IMR-90 (cell line): Measurements from ENCODE around the gene RPAP2. TPM values are rescaled to one million over a fixed set of nuclear protein-coding genes. Genes with fewer than 3 reads are reported as not detected.
A peak's percentile ranks its signal among the peaks of the same experiment; 100 is the strongest.
"Not testable (repeated sequence)": the region's sequence is repeated elsewhere in the genome, so short reads cannot be mapped to it uniquely, and the experiment has no call there.

Experiments
- ATAC-seq: fragments of 200-7000 bp; cut with Tn5 transposase; 2 replicates; pipeline ENCODE4 v1.9.1; 2020; ENCODE audit warnings: low read depth, mild to moderate bottlenecking, moderate library complexity
- BruUV-seq: library from RNA; stranded (reverse); fragments of 400-500 nt; replicated peaks from 2 replicates; lab custom pipeline; 2021; lab: Mats Ljungman, UMichigan
- CTCF ChIA-PET: fragments of 300-600 bp; formaldehyde crosslinking; extraction: SDS; loops from one replicate; lab custom pipeline; 2021; ENCODE audit warnings: antibody characterized with exemption; lab: Yijun Ruan, JAX
- POLR2A ChIA-PET: fragments of 300-600 bp; sonication (Branson Sonifier 250); formaldehyde crosslinking; loops from one replicate; lab custom pipeline; 2022; ENCODE audit warnings: antibody characterized with exemption; ENCODE audit not compliant: unreplicated experiment; lab: Charles Lee
- DNase-seq: peaks from one replicate; pipeline ENCODE4 v3.0.0; 2013
- H2AFZ ChIP-seq: replicated peaks from 2 replicates; pipeline ENCODE3; 2013; ENCODE audit warnings: low read length, mild to moderate bottlenecking; ENCODE audit not compliant: poor library complexity
- H2AK5ac ChIP-seq: 2 replicates; pipeline ENCODE4 v1.6.1; 2013; ENCODE audit warnings: low read depth, low read length, inconsistent platforms
- H2AK9ac ChIP-seq: replicated peaks from 2 replicates; pipeline ENCODE3; 2013; ENCODE audit warnings: mild to moderate bottlenecking, low read depth, low read length, moderate library complexity; ENCODE audit not compliant: poor library complexity
- H2BK120ac ChIP-seq: 2 replicates; pipeline ENCODE4 v1.6.1; 2013; ENCODE audit warnings: low read depth, low read length, inconsistent platforms
- H2BK15ac ChIP-seq: 3 replicates; pipeline ENCODE4 v1.6.1; 2013; ENCODE audit warnings: low read depth, low read length, inconsistent platforms
- H2BK20ac ChIP-seq: 2 replicates; pipeline ENCODE4 v1.6.1; 2013; ENCODE audit warnings: low read depth, mild to moderate bottlenecking, inconsistent platforms, low read length, moderate library complexity
- H2BK5ac ChIP-seq: 2 replicates; pipeline ENCODE4 v1.6.1; 2013; ENCODE audit warnings: mild to moderate bottlenecking, low read depth, low read length, inconsistent platforms; ENCODE audit not compliant: poor library complexity, severe bottlenecking
- H3K14ac ChIP-seq: replicated peaks from 2 replicates; pipeline ENCODE4 v1.6.1; 2013; ENCODE audit warnings: low read depth, low read length, inconsistent platforms
- H3K18ac ChIP-seq: 2 replicates; pipeline ENCODE4 v1.6.1; 2013; ENCODE audit warnings: low read depth, low read length, control low read depth
- H3K23ac ChIP-seq: 2 replicates; pipeline ENCODE4 v1.6.1; 2013; ENCODE audit warnings: low read depth, low read length, inconsistent platforms
- H3K27ac ChIP-seq: 2 replicates; pipeline ENCODE4 v1.5.1; 2013; ENCODE audit warnings: mild to moderate bottlenecking, control low read depth, low read length; ENCODE audit not compliant: insufficient read depth
- H3K27me3 ChIP-seq: 2 replicates; pipeline ENCODE4 v1.6.1; 2013; ENCODE audit warnings: low read length; ENCODE audit not compliant: control insufficient read depth, insufficient read depth
- H3K36me3 ChIP-seq: 2 replicates; pipeline ENCODE4 v1.6.1; 2013; ENCODE audit warnings: low read length, mixed read lengths; ENCODE audit not compliant: control insufficient read depth, insufficient read depth
- H3K4ac ChIP-seq: 2 replicates; pipeline ENCODE4 v1.6.1; 2013; ENCODE audit warnings: low read depth, low read length, inconsistent platforms
- H3K4me1 ChIP-seq: 2 replicates; pipeline ENCODE4 v1.6.1; 2013; ENCODE audit warnings: low read length, mixed read lengths; ENCODE audit not compliant: control insufficient read depth, insufficient read depth
- H3K4me2 ChIP-seq: 2 replicates; pipeline ENCODE4 v1.6.1; 2013; ENCODE audit warnings: low read depth, mild to moderate bottlenecking, control low read depth, low read length, moderate library complexity
- H3K4me3 ChIP-seq: 2 replicates; pipeline ENCODE4 v1.5.1; 2013; ENCODE audit warnings: low read depth, mild to moderate bottlenecking, control low read depth, low read length, moderate library complexity; ENCODE audit not compliant: insufficient read depth
- H3K56ac ChIP-seq: 2 replicates; pipeline ENCODE4 v1.6.1; 2013; ENCODE audit warnings: low read length, inconsistent platforms; ENCODE audit not compliant: insufficient read depth; ENCODE audit errors: extremely low read depth
- H3K79me1 ChIP-seq, 2 experiments: 2 replicates each; pipeline ENCODE4 v1.6.1; 2013; ENCODE audit warnings: low read length in 2 of 2, inconsistent platforms in 1 of 2, low read depth in 1 of 2
- H3K9ac ChIP-seq: 2 replicates; pipeline ENCODE4 v1.6.1; 2013; ENCODE audit warnings: low read depth, low read length, control low read depth
- H3K9me1 ChIP-seq: 2 replicates; pipeline ENCODE4 v1.6.1; 2013; ENCODE audit warnings: low read length, inconsistent platforms; ENCODE audit not compliant: insufficient read depth
- H3K9me3 ChIP-seq: 2 replicates; pipeline ENCODE4 v1.6.1; 2013; ENCODE audit warnings: low read length; ENCODE audit not compliant: control insufficient read depth, insufficient read depth
- H4K20me1 ChIP-seq: 2 replicates; pipeline ENCODE4 v1.6.1; 2013; ENCODE audit warnings: low read length, inconsistent platforms; ENCODE audit not compliant: insufficient read depth
- H4K5ac ChIP-seq: 2 replicates; pipeline ENCODE4 v1.6.1; 2013; ENCODE audit warnings: mild to moderate bottlenecking, low read depth, low read length, control low read depth
- H4K8ac ChIP-seq, 2 experiments: 2 replicates each; pipeline ENCODE4 v1.6.1; 2013; ENCODE audit warnings: low read depth in 2 of 2, low read length in 2 of 2, control low read depth in 1 of 2, inconsistent platforms in 1 of 2
- H4K91ac ChIP-seq: 2 replicates; pipeline ENCODE4 v1.6.1; 2013; ENCODE audit warnings: low read depth, low read length, inconsistent platforms; ENCODE audit not compliant: insufficient read depth
- BHLHE40 ChIP-seq: fragments of 150-350 bp; IDR thresholded peaks from 2 replicates; pipeline ENCODE4 v1.6.1; 2016; ENCODE audit warnings: mild to moderate bottlenecking, low read depth, low read length
- CEBPB ChIP-seq: IDR thresholded peaks from 2 replicates; pipeline ENCODE4 v1.6.1; 2012; ENCODE audit warnings: low read depth, low read length, improper control_type of control experiment
- FOS ChIP-seq: fragments of 150-350 bp; IDR thresholded peaks from 2 replicates; pipeline ENCODE4 v1.6.1; 2016; ENCODE audit warnings: low read depth, low read length
- WGBS, 2 experiments: methylation state at CpG; one replicate each; pipeline versions ENCODE4 v1.1.5 to v1.1.7; 2013; ENCODE audit warnings: missing lambda C conversion rate in 2 of 2; ENCODE audit not compliant: insufficient read length in 1 of 2; ENCODE audit errors: extremely low coverage in 2 of 2; 5-methylcytosine and 5-hydroxymethylcytosine counted together
- dilution Hi-C: fragments of 300-500 bp; cut with HindIII; formaldehyde crosslinking; loops from one replicate; pipeline ENCODE4 v1.14.3; 2018; ENCODE audit warnings: low sequenced_read_pairs; ENCODE audit not compliant: unreplicated experiment
- in situ Hi-C: fragments of 300-500 bp; cut with MboI; formaldehyde crosslinking; loops from 3 replicates; pipeline ENCODE4 v1.14.3; 2019; ENCODE audit warnings: low sequenced_read_pairs, inconsistent platforms, mixed read lengths
- intact Hi-C: fragments of 100-400 bp; cut with micrococcal nuclease; formaldehyde crosslinking; loops from 2 replicates; pipeline ENCODE4 v1.10.0; 2022
- polyA plus RNA-seq, 3 experiments: library from polyadenylated mRNA; depleted of rRNA; stranded (reverse); fragments of >200 nt; gene quantifications; 2 replicates each; pipeline ENCODE4 v1.2.3, GENCODE V29; 2012; ENCODE audit warnings: low replicate concordance in 1 of 3
- total RNA-seq: library from RNA; depleted of rRNA; stranded (reverse); fragments of >200 nt; gene quantifications from 2 replicates; pipeline ENCODE4 v1.2.3, GENCODE V29; 2012
- TF ChIP-seq, protein P1 (sequence below): conservative IDR thresholded peaks from 2 replicates; pipeline ENCODE4 v1.5.1; 2012; ENCODE audit warnings: mild to moderate bottlenecking, low read depth, low read length, improper control_type of control experiment

The RPAP2 gene
- total and polyA plus RNA-seq, 2 of the 4 experiments (the other 2 are of a cell fraction), result 7.1 to 13.6 TPM

DNA sequence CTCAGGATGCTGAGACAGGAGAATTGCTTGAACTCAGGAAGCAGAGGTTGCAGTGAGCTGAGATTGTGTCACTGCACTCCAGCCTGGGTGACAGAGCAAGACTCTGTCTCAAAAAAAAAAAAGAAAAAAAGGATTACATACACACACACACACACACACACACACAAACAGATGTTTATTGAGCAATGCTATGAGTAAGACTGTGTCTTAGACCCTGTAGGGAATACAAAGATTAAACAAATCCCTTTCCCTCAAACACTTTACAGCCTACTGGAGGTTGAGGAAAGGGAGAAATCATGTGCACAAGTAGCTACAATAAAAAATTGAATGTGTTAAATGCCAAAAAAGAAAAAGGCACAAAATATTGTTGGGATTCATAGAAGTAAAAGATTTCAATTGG is 58.1 kb downstream of the RPAP2 start:
- in situ Hi-C loops, result no loop called here
- H2AFZ ChIP-seq, result no peak overlapping the region
- no peak overlapping the region for H4K8ac ChIP-seq
- dilution Hi-C loops, result no loop called here
- TF ChIP-seq, protein P1, sequence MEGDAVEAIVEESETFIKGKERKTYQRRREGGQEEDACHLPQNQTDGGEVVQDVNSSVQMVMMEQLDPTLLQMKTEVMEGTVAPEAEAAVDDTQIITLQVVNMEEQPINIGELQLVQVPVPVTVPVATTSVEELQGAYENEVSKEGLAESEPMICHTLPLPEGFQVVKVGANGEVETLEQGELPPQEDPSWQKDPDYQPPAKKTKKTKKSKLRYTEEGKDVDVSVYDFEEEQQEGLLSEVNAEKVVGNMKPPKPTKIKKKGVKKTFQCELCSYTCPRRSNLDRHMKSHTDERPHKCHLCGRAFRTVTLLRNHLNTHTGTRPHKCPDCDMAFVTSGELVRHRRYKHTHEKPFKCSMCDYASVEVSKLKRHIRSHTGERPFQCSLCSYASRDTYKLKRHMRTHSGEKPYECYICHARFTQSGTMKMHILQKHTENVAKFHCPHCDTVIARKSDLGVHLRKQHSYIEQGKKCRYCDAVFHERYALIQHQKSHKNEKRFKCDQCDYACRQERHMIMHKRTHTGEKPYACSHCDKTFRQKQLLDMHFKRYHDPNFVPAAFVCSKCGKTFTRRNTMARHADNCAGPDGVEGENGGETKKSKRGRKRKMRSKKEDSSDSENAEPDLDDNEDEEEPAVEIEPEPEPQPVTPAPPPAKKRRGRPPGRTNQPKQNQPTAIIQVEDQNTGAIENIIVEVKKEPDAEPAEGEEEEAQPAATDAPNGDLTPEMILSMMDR, result no peak
- TF ChIP-seq CEBPB (peak; percentile 92), BHLHE40 (0 out of 2 replicates have a peak, but pooled peaks have one; percentile 23), FOS (peak; percentile 74; the same call in 1 of the 2 replicates)
- H2BK120ac ChIP-seq, result no peak overlapping the region
- DNase-seq, result peak; percentile 88
- H3K4me3 ChIP-seq, result no peak overlapping the region
- no peak overlapping the region for H3K4me2 ChIP-seq
- no peak overlapping the region for H2BK15ac ChIP-seq
- H3K56ac ChIP-seq, result no peak overlapping the region
- 0 out of 2 replicates have a peak, but pooled peaks cover 2% of the 10 kb centered on the region for H3K9me3 ChIP-seq
- H3K27me3 ChIP-seq, result no peaks in the 10 kb centered on the region
- no peak overlapping the region for H2BK5ac ChIP-seq
- no peak overlapping the region for H3K18ac ChIP-seq
- peak; percentile 97 for ATAC-seq
- no peak overlapping the region for H2BK20ac ChIP-seq
- no peak overlapping the region for H3K4ac ChIP-seq
- H3K79me1 ChIP-seq, result no peaks in the 10 kb centered on the region
- H4K5ac ChIP-seq, result no peak overlapping the region
- no peaks in the 10 kb centered on the region for H4K20me1 ChIP-seq
- no TSS peak for BruUV-seq
- no peak overlapping the region for H2AK9ac ChIP-seq
- CTCF ChIA-PET, result no interaction called here
- H3K9ac ChIP-seq, result no peak overlapping the region
- H3K14ac ChIP-seq, result no peak overlapping the region
- no peak overlapping the region for H3K27ac ChIP-seq
- H3K36me3 ChIP-seq, result peaks cover 8% of the 10 kb centered on the region
- H4K91ac ChIP-seq, result no peak overlapping the region
- H2AK5ac ChIP-seq, result no peak overlapping the region
- no peaks in the 10 kb centered on the region for H3K4me1 ChIP-seq
- H3K9me1 ChIP-seq, result no peaks in the 10 kb centered on the region; the same call in none of the 2 replicates
- POLR2A ChIA-PET, result no interaction called here
- intact Hi-C loops, result no loop called here
- H3K23ac ChIP-seq, result no peak overlapping the region

DNA sequence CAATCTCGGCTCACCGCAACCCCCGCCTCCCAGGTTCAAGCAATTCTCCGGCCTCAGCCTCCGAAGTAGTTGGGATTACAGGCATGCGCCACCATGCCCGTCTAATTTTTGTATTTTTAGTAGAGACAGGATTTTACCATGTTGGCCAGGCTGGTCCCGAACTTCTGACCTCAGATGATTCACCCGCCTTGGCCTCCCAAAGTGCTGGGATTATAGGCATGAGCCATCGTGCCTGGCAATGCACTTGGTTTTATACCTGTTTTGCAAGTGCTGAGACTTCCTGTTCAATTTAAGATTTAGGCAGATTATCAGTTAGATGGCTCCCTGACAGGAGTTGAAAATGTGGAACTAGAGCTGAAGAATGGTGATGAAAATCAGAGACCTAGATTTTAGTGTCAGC is 60.5 kb downstream of the RPAP2 start:
- H3K23ac ChIP-seq, H3K14ac ChIP-seq, ATAC-seq, H3K56ac ChIP-seq, H3K9ac ChIP-seq, H3K4me1 ChIP-seq, H3K79me1 ChIP-seq, POLR2A ChIA-PET, BruUV-seq, H2AFZ ChIP-seq, H3K36me3 ChIP-seq, H4K8ac ChIP-seq, H4K5ac ChIP-seq, H3K27me3 ChIP-seq, CTCF ChIA-PET, H2AK5ac ChIP-seq, H2BK20ac ChIP-seq, intact Hi-C loops, H3K4ac ChIP-seq, H4K91ac ChIP-seq, H3K27ac ChIP-seq, H3K18ac ChIP-seq, H2AK9ac ChIP-seq, H4K20me1 ChIP-seq, H2BK120ac ChIP-seq, in situ Hi-C loops, H2BK15ac ChIP-seq, H3K9me1 ChIP-seq, H3K4me2 ChIP-seq, H2BK5ac ChIP-seq, H3K4me3 ChIP-seq, DNase-seq, dilution Hi-C loops, H3K9me3 ChIP-seq: not testable (repeated sequence)
- WGBS, 2 experiments, result 84% methylated on average over 3 of the region's 10 CpGs; no CpG with 5 or more reads in 1 of the 2 experiments
